Measurements from ENCODE around the gene BCOR.

BCOR gene

GRCh38 chrX:40018041-40018440, 79.7 kb downstream of the BCOR start:
- no peak for DNase-seq (ENCODE audit: low read depth)

- DNase-seq (ENCODE audit: low read depth), result no peak
Observed at GRCh38 chrX:40016749-40017148, 81.0 kb downstream of the BCOR start.

GRCh38 chrX:40015693-40016092, 82.1 kb downstream of the BCOR start:
- no peak for DNase-seq (ENCODE audit: low read depth)

GRCh38 chrX:40013266-40014195, 84.2 kb downstream of the BCOR start:
- DNase-seq (ENCODE audit: low read depth), result no peak

- no peak for DNase-seq (ENCODE audit: low read depth)
Observed at GRCh38 chrX:40012868-40013265, 84.9 kb downstream of the BCOR start.

- DNase-seq (ENCODE audit: low read depth), result no peak
Observed at GRCh38 chrX:40012039-40012867, 85.5 kb downstream of the BCOR start.

GRCh38 chrX:40011322-40012038, 86.3 kb downstream of the BCOR start:
- no peak for DNase-seq (ENCODE audit: low read depth)

- DNase-seq (ENCODE audit: low read depth), result no peak
Observed at GRCh38 chrX:40010550-40011321, 87.0 kb downstream of the BCOR start.

- no peak for DNase-seq (ENCODE audit: low read depth)
Observed at GRCh38 chrX:40009890-40010289, 87.9 kb downstream of the BCOR start.

- DNase-seq (ENCODE audit: low read depth), result no peak
Observed at GRCh38 chrX:40009462-40009851, 88.3 kb downstream of the BCOR start.

GRCh38 chrX:40008791-40009461, 88.8 kb downstream of the BCOR start:
- DNase-seq (ENCODE audit: low read depth), result no peak

- no peak for DNase-seq (ENCODE audit: low read depth)
Observed at GRCh38 chrX:40007756-40008705, 89.7 kb downstream of the BCOR start.

GRCh38 chrX:40007131-40007755, 90.5 kb downstream of the BCOR start:
- DNase-seq (ENCODE audit: low read depth), result no peak

GRCh38 chrX:40006106-40007017, 91.4 kb downstream of the BCOR start:
- no peak for DNase-seq (ENCODE audit: low read depth)

- no peak for DNase-seq (ENCODE audit: low read depth)
Observed at GRCh38 chrX:40005292-40006011, 92.3 kb downstream of the BCOR start.

- DNase-seq (ENCODE audit: low read depth), result no peak
Observed at GRCh38 chrX:40004921-40005291, 92.9 kb downstream of the BCOR start.

- no peak for DNase-seq (ENCODE audit: low read depth)
Observed at GRCh38 chrX:40004246-40004535, 93.6 kb downstream of the BCOR start.

Measured in fibroblast of the conjunctiva (primary cell).